ENCODE results near the gene TACR2.

TACR2 gene

GRCh38 chr10:69366738-69367137 lies 50.0 kb downstream of the TACR2 start:
- DNase-seq (ENCODE audit: extremely low spot score) = no peak
- TF ChIP-seq SUZ12 (IDR thresholded peaks at IDR 0.05) (no peak), ARNT (IDR thresholded peaks at IDR 0.05) (no peak), FOXK2 (IDR thresholded peaks at IDR 0.05) (no peak), PKNOX1 (IDR thresholded peaks at IDR 0.05) (no peak), FOXM1 (IDR thresholded peaks at IDR 0.05; ENCODE audit: borderline replicate concordance) (no peak), ZNF384 (IDR thresholded peaks at IDR 0.05) (no peak), HDGF (IDR thresholded peaks at IDR 0.05; ENCODE audit: borderline replicate concordance) (no peak), TARDBP (IDR thresholded peaks at IDR 0.05) (no peak), SP1 (IDR thresholded peaks at IDR 0.05) (no peak), CTBP1 (IDR thresholded peaks at IDR 0.05; ENCODE audit: borderline replicate concordance) (no peak), FOXA1 (IDR thresholded peaks at IDR 0.05) (no peak), BHLHE40 (IDR thresholded peaks at IDR 0.05; ENCODE audit: borderline replicate concordance) (no peak), LEF1 (IDR thresholded peaks at IDR 0.05; ENCODE audit: borderline replicate concordance) (no peak), L3MBTL2 (conservative IDR thresholded peaks at IDR 0.05) (no peak), ELF4 (IDR thresholded peaks at IDR 0.05) (no peak), NFRKB (IDR thresholded peaks at IDR 0.05) (no peak)
- CTCF ChIA-PET = no interaction called here
- POLR2A ChIA-PET = no interaction called here

- no peak for TF ChIP-seq PKNOX1 (IDR thresholded peaks at IDR 0.05)
- no peak for TF ChIP-seq SUZ12 (IDR thresholded peaks at IDR 0.05)
- no peak for TF ChIP-seq TARDBP (IDR thresholded peaks at IDR 0.05)
- TF ChIP-seq SP1 (IDR thresholded peaks at IDR 0.05) = no peak
- DNase-seq (ENCODE audit: extremely low spot score) = no peak
- ChIA-PET POLR2A (no interaction called here), CTCF (interaction anchor here (0.9 kb wide), 1 partner anchor 111 kb away, joined by 3 read pairs; no protein-coding TSS in a partner anchor)
Measured at GRCh38 chr10:69364232-69364940, 52.3 kb downstream of the TACR2 start.

GRCh38 chr10:69363666-69364065 lies 53.1 kb downstream of the TACR2 start:
- ChIA-PET POLR2A (no interaction called here), CTCF (no interaction called here)
- DNase-seq (ENCODE audit: extremely low spot score) = no peak
- TF ChIP-seq SP1 (IDR thresholded peaks at IDR 0.05) = no peak
- no peak for TF ChIP-seq ARNT (IDR thresholded peaks at IDR 0.05)
- TF ChIP-seq FOXA1 (IDR thresholded peaks at IDR 0.05) = no peak
- no peak for TF ChIP-seq HDGF (IDR thresholded peaks at IDR 0.05; ENCODE audit: borderline replicate concordance)
- no peak for TF ChIP-seq LEF1 (IDR thresholded peaks at IDR 0.05; ENCODE audit: borderline replicate concordance)
- TF ChIP-seq FOXM1 (IDR thresholded peaks at IDR 0.05; ENCODE audit: borderline replicate concordance) = no peak
- no peak for TF ChIP-seq SUZ12 (IDR thresholded peaks at IDR 0.05)
- no peak for TF ChIP-seq ELF4 (IDR thresholded peaks at IDR 0.05)
- no peak for TF ChIP-seq L3MBTL2 (conservative IDR thresholded peaks at IDR 0.05)
- no peak for TF ChIP-seq ZNF384 (IDR thresholded peaks at IDR 0.05)
- TF ChIP-seq CTBP1 (IDR thresholded peaks at IDR 0.05; ENCODE audit: borderline replicate concordance) = no peak
- no peak for TF ChIP-seq BHLHE40 (IDR thresholded peaks at IDR 0.05; ENCODE audit: borderline replicate concordance)
- TF ChIP-seq TARDBP (IDR thresholded peaks at IDR 0.05) = no peak
- no peak for TF ChIP-seq PKNOX1 (IDR thresholded peaks at IDR 0.05)
- no peak for TF ChIP-seq NFRKB (IDR thresholded peaks at IDR 0.05)

GRCh38 chr10:69362471-69362954 lies 54.2 kb downstream of the TACR2 start:
- POLR2A ChIA-PET = no interaction called here
- TF ChIP-seq ARNT (IDR thresholded peaks at IDR 0.05) (no peak), TARDBP (IDR thresholded peaks at IDR 0.05) (no peak), BHLHE40 (IDR thresholded peaks at IDR 0.05; ENCODE audit: borderline replicate concordance) (no peak), LEF1 (IDR thresholded peaks at IDR 0.05; ENCODE audit: borderline replicate concordance) (no peak), CTBP1 (IDR thresholded peaks at IDR 0.05; ENCODE audit: borderline replicate concordance) (no peak), FOXA1 (IDR thresholded peaks at IDR 0.05) (no peak), HDGF (IDR thresholded peaks at IDR 0.05; ENCODE audit: borderline replicate concordance) (no peak), ELF4 (IDR thresholded peaks at IDR 0.05) (no peak), FOXM1 (IDR thresholded peaks at IDR 0.05; ENCODE audit: borderline replicate concordance) (no peak), FOXK2 (IDR thresholded peaks at IDR 0.05) (no peak), NFRKB (IDR thresholded peaks at IDR 0.05) (no peak), L3MBTL2 (conservative IDR thresholded peaks at IDR 0.05) (no peak), ZNF384 (IDR thresholded peaks at IDR 0.05) (no peak), SP1 (IDR thresholded peaks at IDR 0.05) (no peak), PKNOX1 (IDR thresholded peaks at IDR 0.05) (no peak)

GRCh38 chr10:69361303-69361614 lies 55.5 kb downstream of the TACR2 start:
- TF ChIP-seq ARNT (IDR thresholded peaks at IDR 0.05) (no peak), LEF1 (IDR thresholded peaks at IDR 0.05; ENCODE audit: borderline replicate concordance) (no peak), SUZ12 (IDR thresholded peaks at IDR 0.05) (no peak), NFRKB (IDR thresholded peaks at IDR 0.05) (no peak), ZNF384 (IDR thresholded peaks at IDR 0.05) (no peak), BHLHE40 (IDR thresholded peaks at IDR 0.05; ENCODE audit: borderline replicate concordance) (no peak), FOXK2 (IDR thresholded peaks at IDR 0.05) (no peak), L3MBTL2 (conservative IDR thresholded peaks at IDR 0.05) (no peak), HDGF (IDR thresholded peaks at IDR 0.05; ENCODE audit: borderline replicate concordance) (no peak)
- ChIA-PET CTCF (no interaction called here), POLR2A (no interaction called here)
- DNase-seq (ENCODE audit: extremely low spot score) = no peak

More at GRCh38 chr10:69362471-69362954, 54.2 kb downstream of the TACR2 start:
- CTCF ChIA-PET = no interaction called here
- DNase-seq (ENCODE audit: extremely low spot score) = no peak
